ENCODE measurements around the gene LSAMP. TPM values are rescaled to one million over a fixed set of nuclear protein-coding genes. Genes with fewer than 3 reads are reported as not detected.

The LSAMP gene
- total and polyA plus RNA-seq, 2 of the 8 experiments (the other 6 are each of a cell fraction or from before 2014, with no cell fraction given), result 1.8 to 5.7 TPM

DNA sequence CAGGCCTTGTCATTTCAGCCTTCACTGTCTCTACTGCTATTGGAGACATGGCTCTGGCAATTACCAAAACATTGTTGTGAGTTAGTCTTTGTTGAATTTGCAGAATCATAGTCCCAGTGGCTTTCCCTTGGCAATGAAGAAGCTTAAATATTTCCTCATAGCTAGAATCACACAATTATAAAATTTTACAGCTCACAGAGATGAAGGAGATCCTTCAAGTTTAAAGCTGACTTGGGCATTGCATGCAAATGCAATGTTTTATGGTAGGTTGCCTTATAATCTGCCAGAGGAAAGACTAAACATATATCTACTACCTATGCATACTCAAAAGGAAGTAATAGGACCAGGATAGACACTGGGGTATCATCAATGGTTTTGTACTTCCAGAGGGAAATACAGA is 90.9 kb downstream of the LSAMP start:
- Histone ChIP-seq H3K79me1 (ENCODE audit: low read depth, low read length) (no peaks in the 10 kb centered on the region), H2BK12ac (ENCODE audit: low read depth, low read length) (no peak overlapping the region), H2BK120ac (replicated peaks; ENCODE audit: low read depth, low read length) (no peak overlapping the region), H2AFZ (ENCODE audit: low read length) (no peak overlapping the region), H3K27ac (ENCODE audit: low read depth, low read length) (no peak overlapping the region), H3K23ac (ENCODE audit: insufficient read length) (no peak overlapping the region), H3K36me3 (ENCODE audit: control insufficient read depth in 2 of 4, insufficient read depth in 4 of 4, low read length in 3 of 4) (no peaks in the 10 kb centered on the region), H4K20me1 (replicated peaks in 1 of 2; ENCODE audit: control insufficient read depth in 1 of 2, insufficient read depth in 2 of 2, low read length in 2 of 2) (no peaks in the 10 kb centered on the region), H2BK5ac (ENCODE audit: low read depth, low read length) (no peak overlapping the region), H2AK5ac (ENCODE audit: low read depth, low read length) (no peak overlapping the region), H3K4me1 (replicated peaks in 1 of 4; ENCODE audit: control insufficient read depth in 3 of 4, insufficient read depth in 4 of 4, low read length in 3 of 4) (peaks cover 0 to 3% (median 0%) of the 10 kb centered on the region in 4 experiments; a peak in 2 of 7 replicates), H3K4me3 (ENCODE audit: extremely low read depth in 1 of 4, insufficient read depth in 2 of 4, low read depth in 3 of 4, low read length in 4 of 4) (no peak overlapping the region), H3K23me2 (ENCODE audit: low read depth, low read length) (no peaks in the 10 kb centered on the region; the same call in 1 of the 2 replicates), H3K9me3 (ENCODE audit: insufficient read depth in 2 of 2, low read depth in 1 of 2, low read length in 1 of 2) (peaks cover 0 to 4% of the 10 kb centered on the region in 2 experiments; a peak in 1 of 4 replicates), H2BK20ac (ENCODE audit: low read length) (no peak overlapping the region), H3K14ac (ENCODE audit: insufficient read length) (no peak overlapping the region), H3K4ac (replicated peaks; ENCODE audit: insufficient read length, low read depth, low read length) (no peak overlapping the region), H3K18ac (ENCODE audit: extremely low read depth, low read length) (no peak overlapping the region), H3K27me3 (replicated peaks in 1 of 4; ENCODE audit: control insufficient read depth in 3 of 4, extremely low read depth in 1 of 4, insufficient read depth in 3 of 4, low read length in 3 of 4) (no peaks in the 10 kb centered on the region), H4K8ac (ENCODE audit: extremely low read depth, insufficient read depth, low read length) (no peak overlapping the region), H2BK15ac (ENCODE audit: low read length) (no peak overlapping the region), H3K56ac (replicated peaks; ENCODE audit: insufficient read length, low read depth, low read length) (no peak overlapping the region), H4K5ac (ENCODE audit: insufficient read length, low read depth, low read length) (no peak overlapping the region), H3K4me2 (ENCODE audit: insufficient read depth in 1 of 2, low read depth in 2 of 2, low read length in 2 of 2) (no peak overlapping the region), H3K79me2 (ENCODE audit: control insufficient read depth in 1 of 2, insufficient read depth in 2 of 2, low read length in 2 of 2) (no peaks in the 10 kb centered on the region), H3K9ac (replicated peaks in 1 of 4; ENCODE audit: extremely low read depth in 1 of 4, low read depth in 3 of 4, low read length in 3 of 4) (no peak overlapping the region), H4K91ac (replicated peaks; ENCODE audit: insufficient read length, low read length) (no peak overlapping the region)
- DNase-seq (ENCODE audit: low read depth in 1 of 2, low spot score in 2 of 2) (no peak), FAIRE-seq (no peak)
- POLR2A ChIA-PET (ENCODE audit: partially characterized antibody), result no interaction called here
- CTCF ChIA-PET (ENCODE audit: partially characterized antibody), result interaction anchor here (1.2 kb wide), 1 partner anchor 14 kb away, joined by 3 read pairs; no protein-coding TSS in a partner anchor
- TF ChIP-seq, protein P1, sequence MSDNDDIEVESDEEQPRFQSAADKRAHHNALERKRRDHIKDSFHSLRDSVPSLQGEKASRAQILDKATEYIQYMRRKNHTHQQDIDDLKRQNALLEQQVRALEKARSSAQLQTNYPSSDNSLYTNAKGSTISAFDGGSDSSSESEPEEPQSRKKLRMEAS (IDR thresholded peaks at IDR 0.05), result no peak
- TF ChIP-seq CREB1 (IDR thresholded peaks at IDR 0.05), result no peak
- TF ChIP-seq RFX5 (IDR thresholded peaks at IDR 0.05; ENCODE audit: borderline replicate concordance, low read depth, low read length), result no peak
- TF ChIP-seq TAF1 (IDR thresholded peaks at IDR 0.05; ENCODE audit: low read depth, low read length), result no peak
- no peak for TF ChIP-seq CTBP2 (IDR thresholded peaks at IDR 0.05; ENCODE audit: borderline replicate concordance, insufficient read depth, insufficient read length, low read length)
- no peak for TF ChIP-seq POLR2AphosphoS5 (IDR thresholded peaks at IDR 0.05; ENCODE audit: low read depth, low read length)
- TF ChIP-seq TBP (IDR thresholded peaks at IDR 0.05; ENCODE audit: low read depth, low read length), result no peak
- TF ChIP-seq GABPA (IDR thresholded peaks at IDR 0.05; ENCODE audit: borderline replicate concordance, insufficient read depth, low read length), result no peak
- TF ChIP-seq KDM1A (IDR thresholded peaks at IDR 0.05; ENCODE audit: borderline replicate concordance, low read length), result no peak
- no peak for TF ChIP-seq RNF2 (IDR thresholded peaks at IDR 0.05; ENCODE audit: borderline replicate concordance, low read depth, low read length, missing control alignments, poor library complexity, severe bottlenecking)

Data from H1 (cell line).